GM18868 (cell line): Measurements from ENCODE around the gene TPCN2.

Source experiments
- ATAC-seq: cut with Tn5 transposase; IDR thresholded peaks from one replicate; pipeline ENCODE4 v1.9.1; 2021; ENCODE audit warnings: mild to moderate bottlenecking, moderate library complexity; ENCODE audit not compliant: unreplicated experiment

The TPCN2 gene

DNA sequence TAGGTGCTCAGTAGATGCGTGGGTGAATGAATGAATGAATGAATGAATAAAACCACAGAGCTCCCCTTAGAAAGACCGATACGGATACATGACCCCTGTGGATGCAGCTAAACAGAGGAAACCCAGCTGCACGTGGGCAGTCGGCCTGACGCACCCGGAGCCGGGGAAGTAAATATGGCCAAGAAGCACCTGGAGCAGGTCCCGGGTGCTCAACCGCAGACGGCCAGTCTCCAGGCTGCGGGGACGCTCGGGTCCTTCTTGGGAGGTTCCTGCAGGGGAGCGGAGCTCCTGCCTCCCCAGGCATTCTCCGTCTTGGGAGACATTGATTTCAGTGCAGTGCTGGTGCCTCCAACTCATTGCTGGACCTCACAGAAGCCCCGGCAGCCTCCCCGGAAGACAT lies 11.7 kb upstream of the TPCN2 start:
- ATAC-seq, result no peak

DNA sequence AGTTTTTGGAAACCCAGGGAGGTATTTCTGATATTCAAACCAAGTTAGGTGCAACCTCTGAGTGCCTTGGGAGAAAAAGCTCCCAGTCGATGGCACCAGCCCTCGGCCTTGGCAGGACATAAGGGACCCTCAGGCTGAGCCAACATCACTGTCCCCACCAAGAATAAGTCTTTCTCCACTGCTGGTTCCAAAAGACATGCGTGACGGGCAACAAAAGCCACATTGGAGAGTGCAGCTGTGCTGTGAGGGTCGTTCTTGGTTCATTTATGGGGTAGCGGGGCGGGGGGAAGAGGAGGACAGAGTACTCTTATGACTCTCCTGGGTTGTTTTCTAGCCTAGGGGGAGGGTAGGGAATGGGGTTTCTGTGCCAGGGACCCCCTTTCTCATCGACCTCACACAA lies 11.2 kb upstream of the TPCN2 start:
- ATAC-seq, result no peak

DNA sequence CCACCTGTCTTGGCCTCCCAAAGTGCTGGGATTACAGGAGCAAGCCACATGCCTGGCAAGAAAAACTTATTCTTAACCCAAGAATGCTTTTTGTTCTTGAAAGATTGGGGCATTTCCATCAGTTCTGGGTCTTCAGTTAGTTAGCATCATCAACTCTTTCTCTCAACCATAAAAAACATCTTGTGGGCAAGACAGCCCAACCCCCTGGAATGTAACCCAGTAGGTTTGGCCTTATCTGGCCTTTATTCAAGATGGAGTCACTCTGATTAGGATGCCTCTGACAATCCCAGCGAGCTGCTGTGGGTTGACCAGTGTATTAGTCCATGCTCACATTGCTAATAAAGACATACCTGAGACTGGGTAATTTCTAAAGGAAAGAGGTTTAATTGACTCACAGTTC lies 9.2 kb upstream of the TPCN2 start:
- ATAC-seq, result no peak

DNA sequence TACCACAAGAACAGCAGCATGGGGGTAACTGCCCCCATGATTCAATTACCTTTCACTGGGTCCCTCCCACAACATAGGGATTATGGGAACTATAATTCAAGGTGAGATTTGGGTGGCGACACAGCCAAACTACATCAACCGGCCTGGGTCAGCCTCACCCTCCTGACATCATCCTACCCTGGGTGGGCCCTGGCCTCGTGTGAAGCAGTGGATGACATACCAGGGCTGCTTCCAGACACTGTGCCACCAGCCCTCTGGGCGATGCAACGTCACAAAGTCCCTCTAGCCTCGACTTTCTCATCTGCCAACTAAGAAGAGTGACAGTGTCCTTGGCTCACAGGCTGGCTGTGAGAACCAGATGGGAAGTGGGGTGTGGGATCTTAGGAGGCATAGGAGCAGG lies 8.7 kb upstream of the TPCN2 start:
- no peak for ATAC-seq

DNA sequence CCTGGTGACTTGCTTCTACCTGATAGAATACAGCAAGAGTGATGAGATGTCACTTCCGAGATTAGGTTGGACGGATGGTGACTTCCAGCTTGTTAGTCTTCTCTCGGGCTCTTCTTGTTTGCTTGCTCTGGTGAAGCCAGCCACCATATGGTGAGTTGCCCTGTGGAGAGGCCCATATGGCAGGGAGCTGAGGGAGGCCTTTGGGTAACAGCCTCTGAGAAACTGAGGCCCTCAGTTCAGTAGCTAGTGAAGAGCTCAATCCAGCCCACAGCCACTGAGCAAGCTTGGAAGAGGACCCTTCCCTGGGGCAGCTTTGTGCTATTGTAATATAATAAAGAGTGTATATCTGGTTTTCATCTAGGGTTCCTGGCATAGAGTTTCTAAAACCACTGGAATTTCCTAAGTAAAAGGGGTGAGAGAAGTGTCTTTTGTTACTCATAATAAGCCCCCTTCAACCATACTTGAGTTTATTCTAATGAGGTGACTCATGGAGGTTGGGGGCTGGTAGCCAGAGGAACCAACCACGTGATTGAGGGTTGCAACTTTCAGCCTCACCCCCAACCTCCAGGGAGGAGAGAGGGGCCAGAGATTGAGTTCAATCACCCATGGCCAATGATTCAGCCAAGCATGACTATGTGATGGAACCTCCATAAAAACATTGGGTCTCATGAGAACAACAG lies 8.0 kb upstream of the TPCN2 start:
- no peak for ATAC-seq

DNA sequence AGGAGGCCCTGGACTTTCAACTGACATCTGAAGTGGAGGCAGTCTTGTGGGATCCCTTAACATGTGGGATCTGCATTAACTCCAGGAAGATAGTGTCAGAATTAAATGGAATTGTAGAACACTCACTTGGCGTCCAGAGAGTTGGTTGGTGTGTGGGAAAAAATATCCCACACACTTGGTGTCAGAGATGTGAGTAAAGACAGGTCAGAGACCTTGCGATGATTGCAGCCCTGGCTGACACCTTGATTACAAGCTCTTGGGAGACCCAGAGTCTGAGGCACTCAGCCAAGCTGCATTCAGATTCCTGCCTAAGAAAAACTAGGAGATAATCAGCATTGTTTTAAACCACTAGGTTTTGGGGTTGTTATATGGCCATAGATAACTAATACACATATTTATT lies 7.2 kb upstream of the TPCN2 start:
- ATAC-seq, result no peak

DNA sequence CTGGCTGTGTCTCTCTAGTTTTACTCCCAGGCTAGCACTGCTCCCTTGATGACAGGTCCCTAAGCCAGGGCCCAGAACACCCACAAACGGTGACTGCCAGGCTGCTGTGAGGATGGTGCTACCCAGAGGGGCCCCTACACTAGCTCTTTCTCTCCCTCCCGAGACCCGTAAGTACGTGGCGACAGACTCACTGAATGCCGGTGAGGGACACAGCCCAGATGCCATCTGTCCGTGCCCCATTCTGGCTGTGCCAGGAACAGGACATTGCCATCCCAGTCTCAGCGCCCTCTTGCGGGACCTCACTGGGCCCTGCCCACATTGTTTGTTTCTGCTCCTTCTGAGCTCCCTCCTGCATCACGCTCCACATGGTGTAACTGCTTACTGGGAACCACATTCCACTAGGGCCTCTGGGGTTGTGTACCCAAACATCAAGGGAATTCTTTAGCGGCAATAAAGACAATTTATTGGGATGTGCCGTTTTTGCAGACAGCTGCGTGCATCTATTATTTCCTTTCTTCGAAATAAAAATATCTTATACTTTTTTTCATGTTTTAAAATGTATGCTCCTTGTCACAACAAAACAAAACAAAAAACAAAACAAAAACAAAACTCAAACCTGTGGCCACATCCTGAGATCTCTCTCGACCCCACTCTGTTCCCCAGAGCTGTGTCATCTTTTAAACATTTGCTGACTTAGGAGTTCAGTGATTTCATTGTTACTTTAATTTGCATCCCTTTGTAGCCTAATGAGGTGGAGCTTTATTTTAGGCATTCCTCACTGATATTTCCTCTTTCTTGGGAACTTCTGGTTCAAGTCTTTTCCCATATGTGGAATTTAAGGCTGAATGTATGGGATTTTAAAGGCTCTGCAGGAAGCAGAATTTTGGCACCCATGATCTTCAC lies 4.4 kb upstream of the TPCN2 start:
- ATAC-seq, result no peak

DNA sequence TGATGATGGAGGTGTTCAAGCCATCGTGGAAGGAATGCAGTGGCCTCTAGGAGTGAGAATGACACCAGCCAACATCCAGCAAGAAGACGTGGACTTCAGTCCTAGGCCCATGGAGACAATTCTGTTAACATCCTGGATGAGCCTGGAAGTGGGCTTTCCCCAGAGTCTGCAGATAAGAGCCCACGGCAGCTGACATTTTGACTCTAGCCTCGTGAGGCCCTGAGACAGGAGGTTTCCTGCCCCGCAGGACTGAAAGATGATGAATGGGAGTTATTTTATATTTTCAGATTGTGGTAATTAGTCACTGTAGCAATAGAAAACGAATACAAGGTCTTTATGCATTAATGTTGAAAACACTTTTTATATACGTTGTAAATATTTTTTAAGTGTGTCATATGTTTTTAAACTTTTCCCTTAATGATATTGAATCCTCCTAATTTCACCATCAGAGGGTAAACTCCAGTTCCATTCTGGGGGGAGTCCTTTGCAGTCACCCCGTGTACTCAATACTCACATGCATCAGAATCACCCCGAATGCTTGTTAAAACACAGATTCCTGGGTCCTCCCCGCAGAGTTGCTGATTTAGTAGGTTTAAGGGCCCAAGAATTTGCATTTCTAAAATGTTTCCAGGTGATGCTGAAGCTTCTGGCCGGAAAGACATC lies 570 bp upstream of the TPCN2 start:
- no peak for ATAC-seq

DNA sequence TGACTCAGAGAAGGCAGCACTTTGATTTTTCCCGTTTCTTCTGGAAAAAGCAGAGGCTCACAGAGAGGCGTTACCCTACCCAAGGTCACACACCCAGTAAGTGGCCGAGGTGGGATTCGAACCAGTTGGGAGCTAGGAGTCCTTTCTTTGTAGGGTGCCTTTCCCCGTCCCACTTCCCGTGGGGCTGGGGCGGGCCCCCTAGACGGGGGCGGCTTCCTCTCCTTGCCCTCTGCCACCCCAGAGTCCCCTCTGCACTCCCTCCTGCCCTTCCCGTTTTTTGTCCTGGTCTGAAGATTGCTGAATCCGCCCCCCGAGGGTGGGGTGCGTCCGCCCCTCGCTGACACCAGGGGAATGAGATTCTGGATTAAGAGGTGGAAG lies 747 bp downstream of the TPCN2 start:
- no peak for ATAC-seq

DNA sequence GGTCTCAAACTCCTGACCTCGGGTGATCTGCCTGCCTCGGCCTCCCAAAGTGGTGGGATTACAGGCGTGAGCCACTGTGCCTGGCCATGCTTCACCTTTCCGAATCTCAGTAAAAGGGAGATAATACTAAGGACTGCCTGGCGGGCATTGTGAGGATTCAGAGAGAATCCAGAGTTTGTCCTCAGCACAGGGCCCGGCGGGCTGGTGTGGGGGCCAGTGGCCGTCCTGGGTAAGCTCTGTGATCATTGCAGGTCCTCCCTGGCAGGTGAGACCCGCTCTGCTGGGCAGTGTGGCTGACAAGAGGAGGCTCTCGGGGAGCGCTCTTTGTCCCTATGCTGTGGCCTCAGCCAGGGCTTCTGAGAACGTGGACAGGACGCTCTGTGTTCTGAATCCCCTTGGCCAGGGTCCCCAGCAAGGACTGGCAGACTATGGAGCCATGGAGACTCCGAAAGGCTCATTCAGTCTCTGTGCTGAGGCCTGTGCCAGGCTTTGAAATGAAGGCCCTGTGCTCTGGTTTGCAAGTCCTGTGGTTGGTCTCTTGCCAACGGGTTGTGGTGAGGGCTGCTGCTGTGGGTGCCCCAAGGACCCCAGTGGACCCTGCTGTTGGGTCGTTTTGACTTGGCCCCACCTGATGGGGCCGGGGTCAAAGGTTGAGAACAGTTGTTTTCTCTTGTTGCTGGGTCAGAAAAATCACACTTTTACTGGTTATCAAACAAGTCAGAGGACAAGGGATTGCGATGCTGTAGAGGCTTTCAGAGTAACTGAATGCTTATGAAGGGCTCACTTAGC lies 2.1 kb downstream of the TPCN2 start:
- no peak for ATAC-seq

DNA sequence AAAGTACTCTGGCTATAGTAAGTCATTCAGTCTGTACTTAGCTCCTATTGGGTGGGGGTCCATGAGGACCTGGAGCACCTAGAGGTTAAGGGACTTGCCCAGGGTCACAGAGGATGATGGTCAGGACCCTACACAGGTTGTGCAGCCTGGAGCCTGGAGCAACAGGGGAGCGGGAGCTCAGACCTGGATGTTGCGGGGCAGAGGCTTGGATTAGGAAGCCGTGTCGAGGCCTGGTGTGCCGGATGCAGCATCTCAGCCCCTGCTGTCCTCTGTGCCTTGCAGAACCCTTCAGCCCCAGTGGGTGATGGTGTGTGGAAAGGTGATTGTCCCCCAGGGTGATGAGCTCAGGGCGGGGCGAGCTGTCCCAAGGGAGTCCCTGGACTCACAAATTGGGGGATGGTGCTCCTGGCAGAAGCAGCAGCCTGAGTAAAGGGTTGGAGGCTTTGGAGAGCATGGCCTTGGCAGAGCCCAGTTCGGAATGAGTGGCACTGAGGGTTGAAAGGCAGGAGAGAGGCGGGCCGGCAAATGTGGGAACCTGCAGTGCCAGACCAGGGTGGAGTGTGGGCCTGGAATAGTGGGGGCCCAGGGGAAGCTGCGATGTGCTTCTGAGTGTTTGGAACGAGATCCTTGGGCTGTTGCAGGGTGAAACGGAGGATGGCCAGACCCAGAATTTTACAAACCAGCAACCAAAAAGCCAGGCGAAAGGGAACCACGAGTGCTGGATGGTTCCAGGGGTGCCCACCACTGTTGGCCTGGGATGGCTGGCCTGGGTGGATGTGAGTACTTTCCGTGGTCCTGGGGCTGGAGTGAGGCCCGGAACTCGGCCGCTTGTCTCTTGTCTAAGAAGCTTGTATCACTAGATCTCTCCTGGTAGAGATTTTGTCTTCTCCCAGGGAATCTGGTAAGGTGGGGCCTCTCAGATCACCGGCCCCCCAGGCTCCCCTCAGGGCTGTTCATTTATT lies 2.9 kb downstream of the TPCN2 start:
- no peak for ATAC-seq

DNA sequence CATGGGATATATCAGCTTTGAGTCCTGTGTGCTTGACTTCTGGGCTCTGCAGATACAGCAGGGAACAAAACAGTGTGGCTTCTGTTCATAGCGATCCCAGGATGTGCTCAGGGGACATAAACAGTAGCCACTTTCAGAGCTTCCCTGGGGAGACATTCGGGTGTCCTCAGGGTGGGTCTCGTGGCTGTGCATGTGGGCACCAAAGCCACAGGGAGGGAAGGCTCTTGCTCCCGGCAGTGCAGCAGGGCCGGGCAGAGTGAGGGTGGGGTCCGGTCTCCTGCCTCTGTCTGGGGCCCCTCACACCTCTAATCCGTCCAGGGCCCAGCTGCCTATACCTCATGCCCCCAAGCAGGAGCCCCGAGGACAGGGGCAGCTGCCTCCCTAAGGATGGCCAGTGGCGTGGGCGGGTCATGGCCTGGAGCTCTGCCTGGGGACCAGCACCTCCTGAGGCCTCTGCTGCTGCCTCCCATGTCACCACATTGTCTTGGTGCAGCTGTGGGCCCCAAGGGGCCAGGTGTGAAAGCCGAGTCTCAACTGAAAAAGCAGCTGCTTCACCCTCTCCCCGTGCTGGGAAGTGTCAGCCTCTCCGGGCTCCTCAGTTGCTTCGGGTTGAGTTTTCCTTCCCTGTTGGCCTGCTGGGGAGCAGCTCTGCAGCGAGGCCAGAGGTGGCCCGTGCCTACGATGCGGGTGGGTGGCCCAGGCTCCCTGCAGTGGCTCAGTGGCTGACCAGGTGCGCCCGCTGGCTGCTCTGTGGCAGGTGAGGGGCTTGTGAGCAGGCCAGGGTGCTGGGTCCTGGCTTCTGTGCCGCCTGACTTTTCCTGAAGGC lies 3.8 kb downstream of the TPCN2 start:
- ATAC-seq, result no peak

DNA sequence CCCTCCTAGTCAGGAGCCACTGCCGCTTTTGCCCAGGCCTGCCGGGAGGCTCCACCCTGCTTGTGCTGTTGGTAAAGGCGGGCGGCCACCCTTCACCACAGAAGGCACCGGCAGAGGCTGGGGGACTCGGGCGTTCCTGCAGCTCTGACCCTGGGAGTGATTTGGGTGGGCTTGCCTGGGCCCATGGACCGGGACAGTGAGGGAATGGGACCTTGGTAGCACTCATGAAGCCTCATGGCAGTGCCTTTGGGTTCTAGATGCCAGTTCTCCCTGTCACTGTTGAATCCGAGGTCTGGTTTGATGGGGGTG lies 4.4 kb downstream of the TPCN2 start:
- ATAC-seq, result no peak

DNA sequence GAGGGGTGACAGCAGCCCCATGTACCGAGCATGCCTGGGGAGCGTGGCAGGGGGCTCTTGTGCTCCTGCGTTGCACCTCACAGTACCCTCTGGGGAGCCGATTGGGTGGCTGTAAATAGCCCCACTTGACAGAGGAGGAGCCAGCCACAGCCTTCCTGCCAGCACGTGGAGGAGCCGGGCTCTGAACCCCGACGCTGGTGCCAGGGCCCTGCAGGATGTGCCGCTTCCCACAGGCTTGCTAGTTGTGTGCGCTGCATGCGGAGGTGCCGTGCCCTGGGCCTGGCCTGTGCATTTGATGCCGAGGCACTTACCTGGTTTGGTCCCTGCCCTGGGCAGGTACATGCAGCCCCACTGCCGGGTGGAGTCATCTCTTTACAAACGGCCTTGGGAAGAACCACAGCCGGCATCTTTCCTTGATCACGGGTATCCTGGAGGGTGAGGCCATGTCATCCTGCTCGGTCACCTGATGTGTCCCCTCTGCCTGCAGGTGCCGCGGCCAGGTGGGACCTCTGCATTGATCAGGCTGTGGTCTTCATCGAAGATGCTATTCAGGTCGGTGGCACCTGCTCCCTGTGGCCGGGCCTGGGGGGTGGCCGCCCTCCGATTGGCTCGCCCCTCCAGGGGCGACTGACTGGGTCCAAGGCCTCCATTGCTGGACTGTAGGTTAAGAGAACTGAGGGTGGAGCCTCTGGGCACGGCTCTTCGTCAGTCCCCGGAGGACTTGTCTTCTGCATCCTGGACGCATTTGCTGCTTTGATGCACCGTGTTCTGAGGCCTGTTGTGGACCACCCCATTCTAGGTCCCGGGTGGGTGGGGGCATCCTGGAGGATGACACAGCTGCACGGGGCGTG lies 5.0 kb downstream of the TPCN2 start:
- ATAC-seq, result no peak

DNA sequence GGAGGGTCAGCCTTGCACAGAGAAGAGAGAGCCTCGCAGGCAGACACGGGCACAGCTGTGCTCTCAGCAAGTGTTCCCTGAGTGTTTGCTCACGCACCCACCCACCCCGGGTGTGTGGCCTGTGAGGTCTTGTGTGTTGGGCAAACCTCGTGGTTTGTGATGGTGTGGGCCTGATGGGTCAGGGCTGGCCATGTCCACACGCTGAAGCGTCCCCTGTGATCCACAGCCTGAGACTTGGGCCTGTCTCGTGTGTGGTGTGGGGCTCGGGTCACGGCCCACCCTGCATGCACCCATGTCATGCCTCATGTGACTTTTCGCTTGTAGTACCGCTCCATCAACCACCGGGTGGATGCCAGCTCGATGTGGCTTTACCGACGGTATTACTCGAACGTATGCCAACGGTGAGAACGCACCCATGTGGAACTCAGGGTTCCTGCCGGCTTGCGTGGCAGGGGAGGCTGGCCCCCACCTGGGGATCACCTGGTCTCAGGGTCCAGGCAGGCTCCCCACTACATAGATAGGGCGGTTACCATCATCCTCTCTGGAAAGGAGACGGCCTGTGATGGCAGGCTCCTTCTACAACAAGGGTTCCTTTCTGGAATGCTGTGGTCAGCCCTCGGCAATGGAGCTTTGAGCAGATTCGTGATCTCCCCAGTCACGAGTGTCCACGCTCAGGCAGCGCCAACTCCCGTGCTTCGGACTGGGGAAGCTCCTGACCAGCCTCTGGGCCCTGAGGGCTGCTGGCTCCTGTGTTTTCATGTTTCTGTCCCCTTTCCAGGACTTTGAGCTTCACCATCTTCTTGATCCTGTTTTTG lies 5.9 kb downstream of the TPCN2 start:
- no peak for ATAC-seq

DNA sequence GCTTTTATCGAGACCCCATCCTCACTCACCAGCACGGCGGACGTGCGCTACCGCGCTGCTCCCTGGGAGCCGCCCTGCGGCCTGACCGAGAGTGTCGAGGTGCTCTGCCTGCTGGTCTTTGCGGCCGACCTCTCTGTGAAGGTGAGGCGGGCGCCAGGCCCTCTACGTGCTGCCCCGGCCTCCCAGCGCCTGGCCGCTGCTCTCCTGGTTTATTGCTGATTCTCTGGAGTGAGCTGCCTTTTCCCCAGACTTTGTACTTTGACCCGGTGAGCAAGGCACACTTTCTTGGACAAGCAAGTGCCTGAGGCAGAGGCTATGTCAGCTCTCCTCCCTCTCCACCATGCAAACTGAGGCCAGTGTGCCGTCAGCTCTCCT lies 6.5 kb downstream of the TPCN2 start:
- no peak for ATAC-seq

DNA sequence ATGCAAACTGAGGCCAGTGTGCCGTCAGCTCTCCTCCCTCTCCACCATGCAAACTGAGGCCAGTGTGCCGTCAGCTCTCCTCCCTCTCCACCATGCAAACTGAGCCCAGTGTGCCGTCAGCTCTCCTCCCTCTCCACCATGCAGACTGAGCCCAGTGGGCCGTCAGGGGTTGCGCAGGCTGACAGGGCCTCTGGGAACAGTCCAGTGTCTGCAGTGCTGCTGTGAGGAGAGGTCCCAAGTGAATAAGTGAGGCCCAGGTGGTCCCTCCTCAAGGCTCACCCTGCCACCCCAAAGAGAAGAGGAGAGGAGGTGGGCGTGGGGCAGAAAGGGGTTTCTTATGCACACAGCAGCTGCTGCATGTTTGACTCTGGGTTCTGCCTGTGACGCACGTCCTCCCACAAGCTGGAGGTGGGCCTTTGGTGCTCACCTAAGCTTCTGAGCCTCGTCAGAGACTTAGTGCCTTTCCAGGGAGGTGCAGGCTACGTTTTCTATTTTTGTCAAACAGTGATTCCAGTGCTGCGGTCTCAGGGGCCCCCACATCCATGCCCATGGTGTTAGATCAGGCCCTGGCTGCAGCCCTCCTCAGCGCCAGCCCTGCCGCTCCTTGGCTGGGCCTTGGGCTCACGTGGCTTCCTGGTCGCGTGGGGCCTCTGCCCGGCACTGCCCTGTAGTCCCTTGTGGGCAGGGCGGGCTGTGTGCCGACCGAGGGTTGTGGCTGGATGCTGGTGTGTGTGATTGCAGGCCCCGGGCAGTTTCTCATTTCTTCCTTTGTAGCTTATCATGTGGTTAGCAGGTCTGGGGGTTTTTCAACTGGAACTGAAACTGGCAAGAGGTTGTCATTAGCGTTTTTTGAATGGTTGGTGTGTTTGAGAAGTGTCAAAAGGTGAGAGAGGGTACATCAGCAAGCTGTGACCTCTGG lies 7.1 kb downstream of the TPCN2 start:
- peak; percentile 84 for ATAC-seq
